Measurements from ENCODE around the gene ARHGEF10L.
"Not testable (repeated sequence)": the region's sequence is repeated elsewhere in the genome, so short reads cannot be mapped to it uniquely, and the experiment has no call there.

Gene ARHGEF10L

DNA sequence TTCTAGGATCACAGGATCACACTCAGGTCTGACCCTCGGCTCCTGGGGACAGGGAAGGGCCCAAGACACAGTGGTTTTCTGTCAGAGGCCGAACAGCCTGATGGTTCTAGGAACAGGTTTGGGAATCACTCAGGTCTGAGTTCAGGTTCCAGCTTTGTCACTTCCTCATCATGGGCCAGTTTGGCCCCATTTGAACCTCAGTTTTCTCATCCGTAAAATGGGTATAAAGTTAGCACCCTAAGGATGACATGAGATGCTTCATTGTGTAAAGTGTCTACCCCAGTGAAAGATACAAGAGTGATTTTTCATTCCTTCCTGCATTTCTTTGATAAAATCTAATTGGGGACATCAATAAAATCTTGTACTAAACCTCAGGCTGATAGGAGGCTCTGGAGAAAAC, 204.4 kb downstream of the ARHGEF10L start:
- no peak for DNase-seq (ENCODE audit: low read depth)

DNA sequence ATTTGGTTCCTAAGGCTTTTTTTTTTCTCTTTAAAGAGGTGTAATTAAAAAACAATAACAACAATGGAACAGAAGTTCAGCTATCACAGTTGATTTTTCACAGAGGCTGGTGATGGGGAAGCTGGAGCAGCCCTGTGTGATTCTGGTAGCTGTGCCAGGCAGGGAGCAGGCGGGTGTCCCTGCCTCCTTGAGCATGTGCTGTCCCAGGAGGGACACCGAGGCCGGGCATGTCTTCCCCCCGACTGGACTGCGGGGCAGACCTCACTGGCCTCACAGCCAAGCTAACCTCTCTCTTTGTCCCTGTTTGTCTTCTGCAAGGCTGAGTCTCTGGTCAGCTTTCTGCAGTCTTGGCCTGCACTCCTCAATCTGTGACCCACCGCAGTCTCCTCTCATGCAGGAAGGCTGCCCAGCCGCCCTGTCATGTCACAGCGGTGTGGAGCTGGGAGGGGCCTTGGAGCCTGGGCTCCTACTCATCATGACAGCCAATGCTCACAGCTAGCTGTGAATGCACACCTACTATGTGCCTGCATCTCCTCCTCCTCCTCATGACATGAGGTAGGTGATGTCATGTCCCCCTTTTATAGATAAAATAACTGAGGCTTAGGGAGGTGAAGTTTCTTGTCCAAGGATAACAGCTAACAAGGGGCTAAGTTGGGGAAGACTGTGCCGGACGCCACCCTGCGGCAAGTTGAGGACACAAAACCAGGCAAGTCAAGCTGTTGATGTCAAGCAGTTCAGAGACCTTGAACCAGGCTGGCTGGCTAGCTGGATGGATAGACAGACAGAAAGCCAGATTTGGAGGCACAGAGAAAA, 205.4 kb downstream of the ARHGEF10L start:
- no peak for DNase-seq (ENCODE audit: low read depth)

DNA sequence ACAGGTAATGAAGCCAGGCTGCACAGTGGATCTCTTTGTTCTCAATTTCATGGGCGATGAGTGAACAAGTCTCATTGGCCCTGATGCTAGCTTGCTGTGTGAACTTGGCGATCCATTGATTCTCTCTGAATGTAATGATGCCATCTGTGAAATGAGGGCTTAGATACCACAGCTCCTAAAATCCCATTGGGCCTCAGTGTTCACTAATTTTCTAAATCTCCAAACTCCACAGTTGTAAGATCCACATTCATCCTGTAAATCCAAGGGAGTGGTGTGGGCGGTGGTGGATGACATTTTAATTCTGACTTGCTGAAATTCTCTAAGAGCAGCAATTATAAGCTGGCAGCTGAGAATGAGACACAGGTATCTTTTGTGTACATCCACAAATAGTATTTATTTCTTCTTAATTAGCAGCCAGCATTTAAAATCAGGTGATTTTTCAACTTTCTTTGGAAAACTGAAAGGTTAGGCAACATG, 206.0 kb downstream of the ARHGEF10L start:
- no peak for DNase-seq (ENCODE audit: low read depth)

DNA sequence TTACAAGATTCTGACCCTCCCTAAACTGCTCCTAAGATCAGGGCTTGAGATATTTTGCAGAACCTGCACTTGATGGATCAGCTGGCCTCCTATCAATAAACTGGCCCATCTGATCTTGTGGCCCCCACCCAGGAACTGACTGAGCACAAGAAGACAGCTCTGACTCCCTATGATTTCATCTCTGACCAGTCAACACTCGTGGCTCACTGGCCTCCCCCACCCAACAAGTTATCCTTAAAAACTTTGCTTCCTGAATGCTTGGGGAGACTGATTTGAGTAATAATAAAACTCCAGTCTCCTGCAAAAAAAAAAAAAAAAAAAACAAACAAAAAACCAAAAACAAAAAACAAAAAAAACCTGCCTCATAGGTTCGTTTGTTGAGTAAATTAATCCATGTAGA, 206.8 kb downstream of the ARHGEF10L start:
- DNase-seq (ENCODE audit: low read depth), result not testable (repeated sequence)

DNA sequence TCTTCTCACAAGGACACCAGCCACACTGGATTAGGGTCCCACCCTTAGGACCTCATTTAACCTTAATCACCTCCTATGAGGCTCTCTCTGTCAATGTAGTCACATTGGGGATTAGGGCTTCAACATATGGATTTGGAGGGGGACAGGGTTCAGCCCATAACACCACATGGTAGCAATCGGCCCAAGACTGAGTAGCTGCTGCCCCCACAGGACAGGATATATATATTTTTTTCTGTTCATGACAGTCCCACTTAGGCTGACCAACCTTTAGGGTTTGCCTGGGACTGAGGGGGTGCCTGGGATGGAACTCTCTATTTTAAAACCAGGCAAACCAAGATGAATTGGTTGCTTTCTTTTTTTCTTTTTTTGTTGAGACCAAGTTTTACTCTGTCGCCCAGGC, 207.4 kb downstream of the ARHGEF10L start:
- no peak for DNase-seq (ENCODE audit: low read depth)

Data from GM04503 (cell line).